MG63 (cell line): ENCODE data around the gene ST14. TPM values are rescaled to one million over a fixed set of nuclear protein-coding genes. Genes with fewer than 3 reads are reported as not detected.
"Not testable (repeated sequence)": the region's sequence is repeated elsewhere in the genome, so short reads cannot be mapped to it uniquely, and the experiment has no call there.

Experiments used
- DNase-seq: peaks from one replicate; pipeline ENCODE4 v3.0.0-alpha.2; 2020
- H3K27me3 ChIP-seq: fragments of 250-450 bp; sonication (Bioruptor Pico); 2 replicates; pipeline ENCODE4 v1.5.1; 2020; ENCODE audit warnings: mild to moderate bottlenecking, moderate library complexity
- H3K36me3 ChIP-seq: fragments of 250-450 bp; sonication (Bioruptor Pico); 2 replicates; pipeline ENCODE4 v1.5.1; 2020; ENCODE audit warnings: mild to moderate bottlenecking, moderate library complexity
- H3K4me3 ChIP-seq: fragments of 250-450 bp; sonication (Bioruptor Pico); 2 replicates; pipeline ENCODE4 v1.5.1; 2020; ENCODE audit warnings: mild to moderate bottlenecking, moderate library complexity
- H3K9me3 ChIP-seq: fragments of 250-450 bp; sonication (Bioruptor Pico); 2 replicates; pipeline ENCODE4 v1.5.1; 2020; ENCODE audit warnings: mild to moderate bottlenecking, moderate library complexity
- total RNA-seq: library from RNA; depleted of rRNA; stranded (reverse); fragments of >200 nt; shearing (Covaris generic); gene quantifications from 2 replicates; pipeline ENCODE4 v1.2.3, GENCODE V29; 2014; ENCODE audit warnings: low replicate concordance

Gene ST14
- total RNA-seq, 1 experiment from 2014 or later, result not detected

- DNase-seq, result no peak
- Histone ChIP-seq H3K9me3 (no peaks in the 10 kb centered on the region), H3K27me3 (no peaks in the 10 kb centered on the region), H3K36me3 (no peaks in the 10 kb centered on the region), H3K4me3 (no peak overlapping the region)
These were observed 32.3 kb downstream of the ST14 start for GRCh38 chr11:130191896-130192295.

GRCh38 chr11:130192845-130193267 is 33.3 kb downstream of the ST14 start:
- no peak overlapping the region for H3K4me3 ChIP-seq
- H3K27me3 ChIP-seq, result no peaks in the 10 kb centered on the region
- no peaks in the 10 kb centered on the region for H3K36me3 ChIP-seq
- no peaks in the 10 kb centered on the region for H3K9me3 ChIP-seq
- DNase-seq, result no peak

- H3K36me3 ChIP-seq, H3K4me3 ChIP-seq, DNase-seq, H3K9me3 ChIP-seq, H3K27me3 ChIP-seq: not testable (repeated sequence)
These were observed 34.0 kb downstream of the ST14 start for GRCh38 chr11:130193551-130193950.

GRCh38 chr11:130194241-130195023 is 34.9 kb downstream of the ST14 start:
- no peak for DNase-seq
- H3K27me3 ChIP-seq, result no peaks in the 10 kb centered on the region
- H3K9me3 ChIP-seq, result no peaks in the 10 kb centered on the region
- H3K4me3 ChIP-seq, result no peak overlapping the region
- no peaks in the 10 kb centered on the region for H3K36me3 ChIP-seq

GRCh38 chr11:130197386-130198035 is 37.9 kb downstream of the ST14 start:
- Histone ChIP-seq H3K9me3 (no peaks in the 10 kb centered on the region), H3K27me3 (no peaks in the 10 kb centered on the region), H3K36me3 (no peaks in the 10 kb centered on the region), H3K4me3 (no peak overlapping the region)
- DNase-seq, result peak; percentile 32

GRCh38 chr11:130198292-130198691 is 38.7 kb downstream of the ST14 start:
- Histone ChIP-seq H3K4me3 (no peak overlapping the region), H3K36me3 (no peaks in the 10 kb centered on the region), H3K9me3 (no peaks in the 10 kb centered on the region), H3K27me3 (no peaks in the 10 kb centered on the region)
- no peak for DNase-seq

- H3K36me3 ChIP-seq, result no peaks in the 10 kb centered on the region
- no peak overlapping the region for H3K4me3 ChIP-seq
- H3K27me3 ChIP-seq, result no peaks in the 10 kb centered on the region
- no peaks in the 10 kb centered on the region for H3K9me3 ChIP-seq
- DNase-seq, result no peak
These were observed 39.4 kb downstream of the ST14 start for GRCh38 chr11:130198964-130199363.

- Histone ChIP-seq H3K4me3 (no peak overlapping the region), H3K36me3 (no peaks in the 10 kb centered on the region), H3K27me3 (no peaks in the 10 kb centered on the region), H3K9me3 (no peaks in the 10 kb centered on the region)
- DNase-seq, result no peak
These were observed 40.2 kb downstream of the ST14 start for GRCh38 chr11:130199792-130200191.

- no peaks in the 10 kb centered on the region for H3K9me3 ChIP-seq
- no peaks in the 10 kb centered on the region for H3K27me3 ChIP-seq
- H3K4me3 ChIP-seq, result no peak overlapping the region
- DNase-seq, result no peak
- no peaks in the 10 kb centered on the region for H3K36me3 ChIP-seq
These were observed 41.4 kb downstream of the ST14 start for GRCh38 chr11:130201026-130201425.

GRCh38 chr11:130202009-130202817 is 42.6 kb downstream of the ST14 start:
- Histone ChIP-seq H3K36me3 (no peaks in the 10 kb centered on the region), H3K27me3 (no peaks in the 10 kb centered on the region), H3K9me3 (no peaks in the 10 kb centered on the region), H3K4me3 (no peak overlapping the region)
- DNase-seq, result no peak

- Histone ChIP-seq H3K4me3 (no peak overlapping the region), H3K36me3 (no peaks in the 10 kb centered on the region), H3K27me3 (no peaks in the 10 kb centered on the region), H3K9me3 (no peaks in the 10 kb centered on the region)
- no peak for DNase-seq
These were observed 43.5 kb downstream of the ST14 start for GRCh38 chr11:130202818-130203689.

GRCh38 chr11:130203766-130204702 is 44.5 kb downstream of the ST14 start:
- H3K27me3 ChIP-seq, result no peaks in the 10 kb centered on the region
- no peak overlapping the region for H3K4me3 ChIP-seq
- DNase-seq, result no peak
- H3K9me3 ChIP-seq, result no peaks in the 10 kb centered on the region
- no peaks in the 10 kb centered on the region for H3K36me3 ChIP-seq

- no peaks in the 10 kb centered on the region for H3K27me3 ChIP-seq
- no peak overlapping the region for H3K4me3 ChIP-seq
- DNase-seq, result no peak
- no peaks in the 10 kb centered on the region for H3K36me3 ChIP-seq
- H3K9me3 ChIP-seq, result no peaks in the 10 kb centered on the region
These were observed 45.1 kb downstream of the ST14 start for GRCh38 chr11:130204703-130205095.

- Histone ChIP-seq H3K27me3 (no peaks in the 10 kb centered on the region), H3K9me3 (no peaks in the 10 kb centered on the region), H3K36me3 (no peaks in the 10 kb centered on the region), H3K4me3 (no peak overlapping the region)
- no peak for DNase-seq
These were observed 46.6 kb downstream of the ST14 start for GRCh38 chr11:130206141-130206540.

- Histone ChIP-seq H3K36me3 (no peaks in the 10 kb centered on the region), H3K4me3 (no peak overlapping the region)
- no peak for DNase-seq
These were observed 48.9 kb downstream of the ST14 start for GRCh38 chr11:130208241-130209127.

More at GRCh38 chr11:130208241-130209127, 48.9 kb downstream of the ST14 start:
- no peaks in the 10 kb centered on the region for H3K9me3 ChIP-seq
- H3K27me3 ChIP-seq, result no peaks in the 10 kb centered on the region
